GM23338 (cell line): ENCODE results near the gene HTR2A. TPM values are rescaled to one million over a fixed set of nuclear protein-coding genes. Genes with fewer than 3 reads are reported as not detected.

ENCODE experiments used
- ATAC-seq: fragments of 200-7000 bp; cut with Tn5 transposase; 3 replicates; pipeline ENCODE4 v1.9.1; 2020
- DNase-seq: peaks from one replicate; pipeline ENCODE4 v3.0.0-alpha.2; 2015; ENCODE audit warnings: low spot score
- H2AFZ ChIP-seq: fragments of 200-600 bp; sonication (generic); 2 replicates; pipeline ENCODE4 v1.8.0; 2016; ENCODE audit warnings: antibody characterized with exemption, mild to moderate bottlenecking, moderate library complexity
- H3F3A ChIP-seq: fragments of 200-600 bp; sonication (generic); replicated peaks from 2 replicates; pipeline ENCODE4 v1.8.0; 2017; ENCODE audit warnings: antibody characterized with exemption, mixed run types, low read depth
- H3K27ac ChIP-seq: fragments of 200-600 bp; sonication (generic); 2 replicates; pipeline ENCODE4 v1.6.1; 2016; ENCODE audit warnings: low read depth
- H3K27me3 ChIP-seq: fragments of 200-600 bp; sonication (generic); 2 replicates; pipeline ENCODE4 v1.8.0; 2016; ENCODE audit warnings: mild to moderate bottlenecking, mixed run types, moderate library complexity; ENCODE audit not compliant: insufficient read depth
- H3K36me3 ChIP-seq: fragments of 200-600 bp; sonication (generic); 2 replicates; pipeline ENCODE4 v1.8.0; 2016; ENCODE audit warnings: mild to moderate bottlenecking; ENCODE audit not compliant: insufficient read depth
- H3K4me1 ChIP-seq: fragments of 200-600 bp; sonication (generic); 2 replicates; pipeline ENCODE4 v1.8.0; 2016; ENCODE audit warnings: mild to moderate bottlenecking, moderate library complexity; ENCODE audit not compliant: insufficient read depth
- H3K4me2 ChIP-seq: fragments of 200-600 bp; sonication (generic); 2 replicates; pipeline ENCODE4 v1.7.1; 2017; ENCODE audit warnings: mixed run types
- H3K4me3 ChIP-seq: fragments of 200-600 bp; sonication (generic); 2 replicates; pipeline ENCODE4 v1.6.1; 2016; ENCODE audit warnings: mixed run types
- H3K79me2 ChIP-seq: fragments of 200-600 bp; sonication (generic); replicated peaks from 2 replicates; pipeline ENCODE4 v1.8.0; 2017; ENCODE audit warnings: mild to moderate bottlenecking; ENCODE audit not compliant: insufficient read depth
- H3K9me2 ChIP-seq: fragments of 200-600 bp; sonication (generic); 2 replicates; pipeline ENCODE4 v1.8.0; 2017; ENCODE audit not compliant: insufficient read depth
- H4K20me1 ChIP-seq: fragments of 200-600 bp; sonication (generic); replicated peaks from 2 replicates; pipeline ENCODE4 v1.8.0; 2017; ENCODE audit warnings: mild to moderate bottlenecking; ENCODE audit not compliant: insufficient read depth
- H3K27ac Mint-ChIP-seq: 2 replicates; pipeline ENCODE4 v1.8.0; 2020; ENCODE audit warnings: inconsistent platforms, mild to moderate bottlenecking, moderate library complexity, mixed read lengths
- H3K27me3 Mint-ChIP-seq: 3 replicates; pipeline ENCODE4 v1.8.0; 2022; ENCODE audit warnings: low read depth, mild to moderate bottlenecking, moderate library complexity, mixed read lengths, inconsistent platforms; ENCODE audit not compliant: insufficient read depth, poor library complexity
- H3K36me3 Mint-ChIP-seq: 3 replicates; pipeline ENCODE4 v1.8.0; 2021; ENCODE audit warnings: low read depth, mild to moderate bottlenecking, inconsistent platforms, moderate library complexity, mixed read lengths
- H3K4me1 Mint-ChIP-seq: 3 replicates; pipeline ENCODE4 v1.8.0; 2020; ENCODE audit warnings: mild to moderate bottlenecking, inconsistent platforms, mixed read lengths
- H3K4me3 Mint-ChIP-seq: 3 replicates; pipeline ENCODE4 v1.8.0; 2021; ENCODE audit warnings: moderate library complexity, mild to moderate bottlenecking, inconsistent platforms, mixed read lengths
- H3K9me3 Mint-ChIP-seq: 3 replicates; pipeline ENCODE4 v1.8.0; 2020; ENCODE audit warnings: moderate library complexity, mild to moderate bottlenecking, inconsistent platforms, mixed read lengths
- CREB1 ChIP-seq: fragments of 250-450 bp; sonication (Bioruptor Pico); IDR thresholded peaks from 2 replicates; pipeline ENCODE4 v1.5.0; 2020; ENCODE audit warnings: low read depth, mild to moderate bottlenecking, moderate library complexity
- CTCF ChIP-seq, 2 experiments: fragments of 200-600 bp in 1 of 2; sonication (generic) in 1 of 2; conservative IDR thresholded peaks; 2 replicates each; pipeline versions ENCODE4 v1.5.1 to v1.6.1; 2016 to 2017; ENCODE audit warnings: antibody characterized with exemption in 2 of 2, low read depth in 2 of 2, mild to moderate bottlenecking in 2 of 2, moderate library complexity in 1 of 2
- ETS1 ChIP-seq: IDR thresholded peaks from 2 replicates; pipeline ENCODE4 v1.6.1; 2016; ENCODE audit warnings: antibody characterized with exemption
- EZH2phosphoT487 ChIP-seq: fragments of 200-600 bp; sonication (generic); IDR thresholded peaks from one replicate; pipeline ENCODE4 v1.8.1; 2018; ENCODE audit warnings: antibody characterized with exemption; ENCODE audit not compliant: unreplicated experiment
- JUNB ChIP-seq: IDR thresholded peaks from one replicate; pipeline ENCODE4 v1.6.1; 2016; ENCODE audit warnings: antibody characterized with exemption; ENCODE audit not compliant: unreplicated experiment
- POLR2AphosphoS5 ChIP-seq: IDR thresholded peaks from 2 replicates; pipeline ENCODE4 v1.6.1; 2016; ENCODE audit warnings: antibody characterized with exemption, low read depth
- REST ChIP-seq: IDR thresholded peaks from one replicate; pipeline ENCODE4 v1.6.1; 2018; ENCODE audit warnings: antibody characterized with exemption; ENCODE audit not compliant: unreplicated experiment
- STAT1 ChIP-seq: IDR thresholded peaks from one replicate; pipeline ENCODE4 v1.6.1; 2016; ENCODE audit warnings: antibody characterized with exemption; ENCODE audit not compliant: unreplicated experiment
- ZNF114 ChIP-seq: fragments of 250-450 bp; sonication (Bioruptor Pico); IDR thresholded peaks from 2 replicates; pipeline ENCODE4 v1.5.0; 2020; ENCODE audit warnings: mild to moderate bottlenecking, moderate library complexity
- ZNF331 ChIP-seq: fragments of 250-450 bp; sonication (Bioruptor Pico); IDR thresholded peaks from 2 replicates; pipeline ENCODE4 v1.5.0; 2020; ENCODE audit warnings: low read depth, mild to moderate bottlenecking, moderate library complexity
- polyA plus RNA-seq: library from polyadenylated mRNA; unstranded; fragments of >200 nt; fragmentation: Nextera tagmentation; extraction: Ambion mirVana; gene quantifications from 2 replicates; pipeline ENCODE4 v1.2.1, GENCODE V29; 2016
- total RNA-seq: library from RNA; depleted of rRNA; stranded (reverse); fragments of >200 nt; shearing (Covaris generic); gene quantifications from 2 replicates; pipeline ENCODE4 v1.2.3, GENCODE V29; 2014

The HTR2A gene
- total and polyA plus RNA-seq, 2 experiments from 2014 or later = not detected

GRCh38 chr13:46881621-46882020, 15.2 kb downstream of the HTR2A start:
- Histone ChIP-seq H3K4me1 (no peaks in the 10 kb centered on the region; the same call in 1 of the 2 replicates), H3K79me2 (no peaks in the 10 kb centered on the region), H3K4me2 (no peak overlapping the region), H3K9me2 (no peaks in the 10 kb centered on the region), H3K4me3 (no peak overlapping the region), H3K27ac (no peak overlapping the region), H2AFZ (no peak overlapping the region), H4K20me1 (no peaks in the 10 kb centered on the region), H3K36me3 (no peaks in the 10 kb centered on the region), H3K27me3 (no peaks in the 10 kb centered on the region), H3F3A (no peaks in the 10 kb centered on the region)
- Mint-ChIP-seq H3K4me1 (peaks cover 10% of the 10 kb centered on the region), H3K27ac (no peak overlapping the region), H3K4me3 (no peak overlapping the region), H3K9me3 (peaks cover 3% of the 10 kb centered on the region; the same call in 1 of the 3 replicates), H3K36me3 (no peaks in the 10 kb centered on the region), H3K27me3 (no peaks in the 10 kb centered on the region)
- no peak for TF ChIP-seq ZNF331 (CRISPR knock-in tag)
- TF ChIP-seq EZH2phosphoT487 = no peak
- TF ChIP-seq CTCF (conservative IDR thresholded peaks at IDR 0.05; ENCODE audit: low read depth in 2 of 2) = no peak
- no peak for TF ChIP-seq REST
- no peak for TF ChIP-seq CREB1 (CRISPR knock-in tag)
- no peak for TF ChIP-seq POLR2AphosphoS5
- no peak for TF ChIP-seq JUNB
- TF ChIP-seq STAT1 = no peak
- ATAC-seq = no peak
- DNase-seq = no peak

GRCh38 chr13:46874006-46874405, 22.8 kb downstream of the HTR2A start:
- Histone ChIP-seq H3K4me3 (no peak overlapping the region), H2AFZ (no peak overlapping the region), H3K36me3 (no peaks in the 10 kb centered on the region), H3K79me2 (no peaks in the 10 kb centered on the region), H3F3A (no peaks in the 10 kb centered on the region), H3K4me1 (no peaks in the 10 kb centered on the region; the same call in 1 of the 2 replicates), H3K27me3 (no peaks in the 10 kb centered on the region), H3K9me2 (no peaks in the 10 kb centered on the region), H4K20me1 (no peaks in the 10 kb centered on the region), H3K27ac (no peak overlapping the region), H3K4me2 (no peak overlapping the region)
- no peak overlapping the region for H3K4me3 Mint-ChIP-seq
- H3K9me3 Mint-ChIP-seq = no peaks in the 10 kb centered on the region
- H3K4me1 Mint-ChIP-seq = peaks cover 10% of the 10 kb centered on the region
- H3K27me3 Mint-ChIP-seq = no peaks in the 10 kb centered on the region
- DNase-seq (no peak), ATAC-seq (no peak)
- no peaks in the 10 kb centered on the region for H3K36me3 Mint-ChIP-seq
- no peak overlapping the region for H3K27ac Mint-ChIP-seq
- TF ChIP-seq CTCF (conservative IDR thresholded peaks at IDR 0.05; ENCODE audit: low read depth in 2 of 2) (no peak), ZNF114 (CRISPR knock-in tag) (no peak), STAT1 (no peak), EZH2phosphoT487 (no peak), ETS1 (no peak)
